Stimulated activated CD4-positive, alpha-beta T cell treated with anti-CD3 and anti-CD28 coated beads, Interleukin-12 subunit alpha, Interleukin-12 subunit beta, amount 100 ng/mL, for 4 hours (primary cell): ENCODE data around the gene AOAH.

Source experiments
- DNase-seq: peaks from one replicate; pipeline ENCODE4 v3.0.0-alpha.2; 2020

AOAH gene

DNA sequence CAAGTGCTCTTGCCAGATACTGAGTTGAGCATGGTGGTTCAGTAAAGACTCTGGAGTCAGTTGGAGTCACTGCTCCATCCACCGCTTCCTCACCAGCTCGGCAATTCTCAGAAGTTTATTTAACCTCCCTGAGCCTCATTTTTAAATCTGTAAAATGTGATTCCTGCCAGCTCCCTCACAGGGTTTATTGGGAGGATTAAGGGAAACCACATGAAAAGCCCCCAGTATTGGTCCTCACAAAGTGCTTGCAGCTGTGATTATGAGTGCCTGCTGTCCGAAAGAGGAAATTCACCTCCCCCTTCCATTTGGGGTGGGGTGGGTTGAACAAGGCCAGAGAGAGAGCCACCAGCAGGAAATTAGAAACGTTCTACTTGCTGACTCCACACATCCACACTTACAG, 99.0 kb downstream of the AOAH start:
- DNase-seq = no peak

DNA sequence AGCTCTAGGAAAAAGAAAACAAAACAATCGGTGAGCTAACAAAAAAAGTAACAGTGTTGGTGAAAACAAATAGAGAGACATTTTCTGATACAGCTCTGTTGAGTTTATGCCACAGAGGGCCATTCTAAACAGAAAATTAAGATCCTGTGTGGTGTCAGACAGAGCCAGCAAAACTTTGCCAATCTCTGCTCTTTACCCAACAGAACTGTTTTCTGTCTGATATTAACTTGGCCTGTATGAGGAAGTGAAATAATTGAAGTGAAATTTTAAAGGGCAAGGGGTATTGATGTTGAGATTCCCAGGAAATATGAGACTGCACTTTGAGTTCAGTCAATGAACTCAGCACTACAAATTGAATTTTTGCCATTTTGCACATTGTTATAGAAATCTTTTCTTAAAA, 101.0 kb downstream of the AOAH start:
- no peak for DNase-seq

DNA sequence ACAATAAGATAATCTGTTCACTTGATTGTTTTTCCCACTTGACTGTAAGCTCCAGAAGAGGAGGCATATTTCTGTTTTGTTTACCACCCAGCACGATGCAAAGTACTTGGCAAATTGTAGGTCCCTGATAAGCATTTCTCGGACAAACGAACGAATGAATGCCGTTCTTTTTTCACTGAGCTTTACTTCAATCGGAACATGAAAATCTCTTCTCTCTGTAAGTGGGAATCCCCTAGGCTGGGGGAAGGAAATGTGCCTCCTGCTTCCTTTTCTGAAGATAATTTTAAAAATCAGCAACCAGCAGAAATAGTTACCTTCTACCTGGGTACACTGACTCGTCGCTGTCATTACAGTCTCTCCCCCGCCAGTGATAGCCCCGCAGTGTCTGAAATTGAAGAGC, 102.9 kb downstream of the AOAH start:
- DNase-seq = no peak

DNA sequence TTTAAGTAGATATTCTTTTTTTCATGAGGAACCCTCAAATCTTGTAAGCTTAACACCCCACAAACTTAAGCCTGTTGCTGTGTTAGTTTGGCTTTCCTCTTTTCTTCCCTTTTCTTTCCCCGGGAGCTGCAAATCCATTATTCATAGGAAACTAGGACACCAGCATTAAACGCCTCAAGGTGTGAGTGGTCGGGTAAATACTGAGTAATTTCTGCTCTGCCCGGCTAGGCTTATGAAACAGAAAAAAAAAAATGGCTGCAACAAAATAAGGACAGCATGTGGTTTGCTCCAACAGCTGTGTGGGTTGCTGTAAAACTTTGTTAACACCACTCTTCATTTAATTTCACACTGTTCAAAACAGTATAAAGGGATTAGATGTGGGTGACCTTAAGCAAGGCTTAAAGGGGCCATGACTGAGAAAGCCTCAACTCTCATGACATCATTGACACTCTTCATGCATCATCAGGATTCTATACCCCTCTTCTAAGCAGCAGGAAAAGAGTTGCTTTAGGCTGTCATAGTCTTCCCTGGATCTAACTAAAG, 104.1 kb downstream of the AOAH start:
- DNase-seq = no peak

DNA sequence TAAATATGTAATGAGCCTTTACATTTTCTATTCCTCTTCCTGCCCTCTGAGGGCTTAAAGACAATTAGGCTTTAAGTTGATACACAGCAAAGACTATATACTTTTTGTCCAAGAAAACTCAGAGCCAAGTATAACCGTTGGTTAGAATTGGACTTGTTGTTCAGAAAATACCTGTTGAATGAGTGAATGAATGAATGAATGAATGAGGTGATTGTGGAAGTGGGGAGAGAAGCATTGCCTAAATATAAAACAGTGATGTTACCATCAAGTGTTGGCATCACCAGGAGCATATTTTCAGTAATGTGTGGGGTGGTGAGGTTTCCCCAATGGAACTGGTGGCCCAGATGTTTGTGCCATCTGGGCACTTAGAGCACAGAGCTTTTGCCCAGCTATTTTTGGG, 106.9 kb downstream of the AOAH start:
- DNase-seq = no peak

DNA sequence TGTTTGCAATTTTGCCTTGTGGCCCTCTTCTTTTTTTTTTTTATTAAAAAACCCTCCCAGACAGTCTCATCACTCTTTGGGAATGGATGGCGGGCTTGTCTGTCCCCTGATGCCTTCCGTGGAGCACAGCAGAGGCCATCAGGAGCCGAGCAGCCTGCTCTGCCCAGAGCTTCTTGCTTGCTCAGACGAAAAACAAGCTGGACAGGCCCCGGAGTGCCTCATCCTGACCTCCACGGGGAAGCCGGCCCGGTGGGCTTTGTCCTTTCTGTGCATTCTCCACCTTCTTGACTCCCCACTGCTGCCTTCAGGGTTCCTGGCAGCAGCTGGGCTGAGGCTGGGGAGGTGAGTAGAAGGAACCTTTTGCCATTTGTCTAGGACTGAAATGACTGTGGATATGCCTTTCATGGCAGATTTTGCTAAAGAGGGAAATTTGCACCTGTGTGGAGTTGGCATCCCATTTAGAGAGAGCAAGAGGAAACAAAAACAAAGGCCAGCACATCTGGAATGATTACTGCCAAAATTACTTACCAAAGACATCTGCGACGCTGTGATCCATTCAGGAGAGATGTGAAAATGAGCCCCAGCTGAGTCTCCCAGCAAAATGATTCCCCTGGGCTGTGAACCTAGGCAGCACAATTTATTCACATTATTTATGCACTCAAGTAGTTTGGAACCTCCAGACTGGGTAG, 108.3 kb downstream of the AOAH start:
- DNase-seq = no peak

DNA sequence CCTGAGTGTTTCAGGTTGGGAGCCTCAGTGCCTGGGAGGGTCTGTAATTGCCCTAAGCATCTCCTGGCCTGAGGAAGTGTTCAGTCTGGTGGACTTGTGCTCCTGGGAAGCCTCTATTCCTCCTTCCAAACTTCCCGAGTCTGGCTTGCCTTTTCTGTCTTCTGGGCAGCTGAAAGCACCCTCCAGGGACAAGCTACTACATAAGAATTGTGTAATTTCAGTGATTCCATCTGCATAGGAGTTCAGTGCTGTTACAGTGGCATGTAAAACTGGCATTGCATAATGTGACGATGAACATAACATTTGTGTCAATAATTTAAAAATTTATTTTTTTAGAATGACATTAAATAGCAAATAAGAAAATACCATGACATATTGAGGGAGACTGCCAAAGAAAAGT, 109.3 kb downstream of the AOAH start:
- no peak for DNase-seq

DNA sequence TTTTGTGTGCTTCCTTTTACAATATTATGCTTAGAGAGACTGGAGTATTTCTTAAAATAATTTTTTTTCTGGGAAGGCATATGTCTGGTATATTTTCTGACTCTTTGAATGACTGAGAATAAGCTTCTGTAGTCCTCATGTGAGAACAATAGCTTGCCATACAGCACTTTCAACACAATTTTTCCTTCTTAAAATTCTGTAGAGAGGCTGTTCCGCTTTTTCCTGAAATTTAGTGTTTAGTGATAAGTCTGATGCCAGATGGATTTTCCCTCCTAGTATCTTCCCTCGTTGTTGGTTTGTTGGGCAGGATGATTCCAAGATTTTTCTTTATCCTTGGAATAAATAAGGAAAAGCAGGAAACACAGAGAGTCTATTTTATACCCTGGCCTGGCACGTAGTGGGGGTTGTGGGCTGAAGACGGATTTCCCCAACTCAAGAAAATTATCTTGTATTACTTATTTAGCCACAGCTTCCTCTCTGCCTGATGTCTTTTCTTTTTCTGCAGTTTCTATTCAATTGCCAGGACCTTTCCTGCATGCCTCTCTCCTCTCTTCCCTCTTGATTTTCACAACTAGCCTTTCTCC, 111.2 kb downstream of the AOAH start:
- DNase-seq = no peak

DNA sequence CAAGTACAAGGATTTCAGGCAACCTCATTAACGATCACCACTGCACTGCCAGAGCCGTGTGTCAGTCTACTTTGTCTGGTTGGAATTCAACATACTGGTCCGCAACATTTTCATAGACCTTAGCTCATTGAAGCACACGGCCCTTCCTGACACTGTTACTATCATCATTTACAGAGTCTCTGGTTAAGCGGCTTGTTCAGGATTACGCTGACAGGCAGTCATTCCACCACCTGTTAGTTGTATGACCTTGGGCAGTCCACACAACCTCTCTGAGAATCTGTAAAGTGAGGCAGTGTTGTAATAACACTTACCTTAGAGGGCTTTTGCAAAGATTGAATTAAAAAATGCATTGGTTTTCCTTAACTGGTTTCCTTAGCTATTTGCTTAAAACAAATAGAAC, 112.6 kb downstream of the AOAH start:
- no peak for DNase-seq

DNA sequence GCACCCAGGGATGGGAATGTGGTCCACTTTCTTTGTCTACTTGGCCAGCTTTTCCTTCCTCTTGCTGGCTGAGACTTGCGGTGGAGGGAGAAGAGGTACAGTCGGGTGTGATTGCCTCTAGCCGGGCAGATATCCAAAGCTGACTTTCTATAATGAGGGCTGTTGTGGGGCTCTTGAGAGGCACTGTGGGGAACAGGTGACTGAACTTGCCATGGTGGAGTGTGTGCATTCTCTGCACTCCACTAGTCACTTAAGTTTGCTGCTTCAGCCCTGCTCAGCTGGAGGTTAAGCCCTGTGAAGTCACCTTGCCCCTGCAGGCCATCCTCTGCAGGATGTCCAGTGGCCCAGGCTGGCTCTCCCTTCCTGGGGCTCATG, 116.6 kb downstream of the AOAH start:
- no peak for DNase-seq

DNA sequence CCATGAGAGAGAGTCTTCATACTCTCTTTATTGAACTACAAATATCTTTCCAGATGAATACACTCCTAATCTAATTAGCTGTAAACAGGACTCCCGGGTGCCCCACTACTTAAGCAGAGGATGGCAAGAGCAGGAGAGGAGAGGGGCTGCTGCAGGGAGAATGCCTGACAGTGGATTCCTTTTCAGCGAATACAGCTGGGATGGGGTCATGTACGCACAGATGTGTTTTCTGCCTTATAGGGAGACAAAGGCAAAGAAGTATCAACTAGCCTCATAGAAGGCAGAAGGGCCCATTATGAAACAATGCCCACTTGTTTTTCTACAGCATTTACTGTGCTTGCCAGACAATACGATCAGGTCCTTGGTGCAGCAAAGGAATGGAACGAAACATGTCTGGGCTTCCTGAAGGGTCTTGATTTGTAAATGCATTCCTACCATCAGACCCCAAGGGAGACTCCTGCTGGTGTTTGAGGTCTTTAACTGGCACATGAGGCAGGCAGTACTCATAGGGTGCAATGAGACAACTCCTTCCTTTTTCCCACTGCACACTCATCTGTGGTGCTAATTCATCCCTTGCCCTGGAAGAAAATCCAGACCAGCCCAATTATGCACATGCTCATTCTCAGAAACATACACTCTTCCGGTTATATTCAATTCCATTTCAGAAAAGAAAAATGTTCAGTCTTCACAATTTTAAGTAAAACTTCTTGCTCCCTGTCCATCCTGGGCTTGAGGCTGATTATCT, 117.1 kb downstream of the AOAH start:
- no peak for DNase-seq

DNA sequence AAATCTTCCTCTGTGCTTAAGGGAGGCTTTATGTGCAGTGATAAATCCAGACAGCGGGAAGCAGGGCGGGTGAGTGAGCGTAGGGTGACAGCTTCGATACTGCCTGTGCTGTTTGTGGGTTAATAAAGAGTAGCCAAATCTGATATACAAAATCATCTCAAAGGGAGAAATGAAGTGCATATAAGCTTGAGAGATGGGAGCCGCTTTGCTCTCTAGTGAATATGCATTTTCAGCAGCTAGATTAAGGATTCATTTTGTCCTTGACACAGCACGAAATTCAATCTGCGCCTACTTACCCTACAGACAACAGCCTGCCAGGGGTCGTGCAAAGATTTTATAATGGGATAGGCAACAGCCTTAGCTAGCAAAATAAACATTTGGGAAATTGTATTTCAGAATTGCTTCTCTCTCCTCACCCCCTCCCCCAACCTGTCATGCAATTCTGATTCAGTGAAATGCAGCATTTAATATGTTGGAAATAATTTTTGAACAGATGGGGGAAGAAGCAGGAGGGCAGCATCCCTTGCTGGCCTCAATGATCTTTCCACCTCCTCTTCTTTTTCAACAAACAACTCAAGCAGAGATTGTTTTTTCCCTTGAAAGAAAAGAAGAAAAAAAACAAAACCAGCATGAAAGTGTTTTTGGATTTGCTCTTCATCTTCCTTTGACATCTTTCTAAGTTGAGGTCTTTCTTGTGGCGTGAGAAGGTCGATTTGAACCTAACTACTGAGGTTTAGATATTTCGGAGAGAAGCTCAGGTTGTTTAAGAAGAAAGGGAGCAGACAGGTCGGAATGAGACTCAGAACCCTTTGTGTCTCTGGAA, 117.9 kb downstream of the AOAH start:
- DNase-seq = no peak

DNA sequence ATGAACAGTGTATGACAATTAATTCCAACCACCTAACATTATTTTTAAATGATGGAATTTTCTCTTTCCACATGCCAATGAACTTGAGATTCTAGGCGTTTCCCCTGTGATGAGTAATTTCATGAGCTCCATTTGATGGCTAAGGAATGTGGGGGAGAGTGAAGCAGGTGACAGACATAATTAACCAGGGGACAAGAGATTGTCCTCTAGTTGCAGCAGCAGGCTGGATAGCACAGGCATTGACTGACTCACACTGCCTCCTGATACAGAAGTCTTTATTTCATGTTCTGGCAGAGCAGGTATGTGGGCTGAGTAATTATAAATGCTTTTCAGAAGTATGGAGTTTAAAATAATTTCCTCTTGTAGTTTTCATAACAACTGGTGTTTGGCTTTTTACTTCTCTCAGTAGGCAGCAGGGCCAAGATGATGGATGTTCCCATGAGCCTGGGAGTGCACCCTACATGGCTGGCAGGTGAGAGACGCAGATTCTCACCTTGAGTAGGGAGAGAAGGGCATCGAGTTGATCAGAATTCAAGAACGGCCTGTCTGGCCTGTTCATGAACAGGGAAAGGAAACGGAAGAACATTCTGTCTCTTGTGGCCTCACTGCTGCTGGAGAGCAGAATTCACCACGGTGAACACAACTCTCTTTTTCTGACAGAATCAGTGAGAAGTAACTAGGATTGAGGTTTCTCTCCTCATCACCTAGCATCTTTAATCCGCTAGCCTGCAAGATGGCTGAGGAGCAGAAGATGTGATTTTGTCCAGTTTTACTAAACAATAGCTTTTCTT, 118.8 kb downstream of the AOAH start:
- DNase-seq = no peak

DNA sequence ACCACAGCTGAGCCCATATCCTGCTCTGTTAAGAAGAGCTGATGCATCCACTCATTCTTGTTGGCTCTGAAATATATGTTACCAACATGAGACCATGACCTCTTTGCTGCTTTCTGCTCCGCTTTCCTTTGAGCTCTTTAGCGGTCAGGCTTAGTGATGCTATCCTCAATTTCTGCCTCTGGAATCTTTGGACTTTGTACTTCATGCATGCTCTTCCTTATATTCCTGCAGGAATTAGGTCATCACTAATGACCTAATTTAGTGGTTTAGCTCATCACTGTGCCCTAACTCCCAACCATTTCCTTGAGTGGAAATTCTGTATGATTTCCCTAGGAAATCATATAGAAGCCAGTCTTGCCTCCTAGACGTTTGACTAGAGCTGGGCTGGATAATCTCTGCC, 119.5 kb downstream of the AOAH start:
- no peak for DNase-seq

DNA sequence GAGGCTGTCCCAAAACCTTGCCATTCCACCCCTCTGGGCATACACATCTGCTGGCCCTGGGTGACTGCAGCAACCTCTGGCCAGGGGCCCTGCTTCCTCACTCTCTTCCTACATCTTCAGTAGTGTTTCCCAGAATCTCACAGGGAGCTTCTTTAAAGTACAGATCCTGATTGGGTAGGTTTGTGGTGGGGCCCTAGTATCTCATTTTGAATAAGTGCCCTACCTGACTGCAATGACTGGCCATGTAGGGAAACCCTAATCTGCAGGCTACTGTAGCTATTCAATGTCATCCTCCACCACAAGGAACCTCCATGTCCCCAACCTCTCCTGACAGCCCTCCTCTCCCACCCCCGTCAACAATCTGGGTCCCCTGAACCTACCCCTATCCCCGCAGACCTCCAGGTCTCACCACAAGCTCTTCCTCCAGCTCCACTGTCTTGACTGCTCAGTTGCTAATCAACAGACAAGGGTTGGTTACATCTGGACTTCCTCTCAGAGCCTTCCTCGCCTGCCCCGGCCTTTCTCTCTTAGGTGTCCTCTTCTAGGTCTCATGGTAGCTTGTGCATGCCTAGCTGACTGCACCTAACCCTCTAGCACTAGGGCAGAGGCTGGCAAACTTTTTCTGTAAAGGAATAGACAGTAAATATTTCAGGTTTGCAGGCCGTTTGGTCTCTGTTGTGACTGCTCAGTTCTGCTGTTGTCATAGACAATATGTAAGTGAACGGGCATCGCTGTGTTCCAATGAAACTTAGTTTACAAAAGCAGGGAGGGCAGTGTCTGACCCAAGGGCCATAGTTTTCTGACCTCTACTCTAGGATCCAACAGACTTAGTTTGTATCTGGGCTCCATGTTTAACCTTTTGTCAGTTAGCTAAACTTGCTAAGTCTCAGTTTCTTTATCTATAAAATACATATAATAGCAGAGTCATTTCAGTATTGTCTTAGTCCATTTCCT, 121.1 kb downstream of the AOAH start:
- DNase-seq = no peak

DNA sequence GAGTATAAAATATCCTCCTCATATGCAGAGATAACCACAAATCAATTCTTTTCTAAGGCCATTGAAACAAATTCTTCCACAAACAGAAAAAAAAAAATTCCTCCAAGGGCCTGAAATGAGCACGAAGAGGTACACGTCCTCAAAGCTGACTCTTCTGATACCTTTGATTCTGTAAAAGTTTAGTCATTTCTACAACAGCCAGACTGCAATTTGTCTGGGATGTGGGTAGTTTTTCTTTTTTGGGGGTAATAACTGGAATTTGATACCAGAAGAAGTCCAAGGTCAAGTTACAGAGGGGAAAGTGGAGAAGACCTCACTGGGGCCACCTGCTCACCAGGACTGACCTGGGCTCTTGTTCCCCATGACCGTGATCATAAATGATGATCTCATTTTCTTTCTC, 121.8 kb downstream of the AOAH start:
- no peak for DNase-seq

DNA sequence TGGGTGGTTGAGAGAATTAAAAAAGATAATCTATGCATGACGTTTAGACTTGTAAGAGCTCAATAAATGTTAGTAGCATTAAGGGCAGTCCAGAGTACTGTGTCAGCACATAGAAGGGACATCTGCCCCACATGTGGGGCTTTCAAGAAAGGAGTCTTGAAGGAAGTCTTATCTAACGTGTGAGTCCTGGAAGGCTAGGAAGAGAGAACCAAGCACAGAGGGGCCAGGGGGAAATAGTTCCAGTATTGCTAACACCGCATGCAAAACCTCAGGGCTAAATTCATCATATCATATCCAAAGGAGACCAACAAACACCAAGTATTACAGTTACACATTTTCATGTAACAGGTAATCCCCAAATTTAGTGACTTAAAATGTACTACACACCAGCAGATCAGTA, 122.7 kb downstream of the AOAH start:
- no peak for DNase-seq

DNA sequence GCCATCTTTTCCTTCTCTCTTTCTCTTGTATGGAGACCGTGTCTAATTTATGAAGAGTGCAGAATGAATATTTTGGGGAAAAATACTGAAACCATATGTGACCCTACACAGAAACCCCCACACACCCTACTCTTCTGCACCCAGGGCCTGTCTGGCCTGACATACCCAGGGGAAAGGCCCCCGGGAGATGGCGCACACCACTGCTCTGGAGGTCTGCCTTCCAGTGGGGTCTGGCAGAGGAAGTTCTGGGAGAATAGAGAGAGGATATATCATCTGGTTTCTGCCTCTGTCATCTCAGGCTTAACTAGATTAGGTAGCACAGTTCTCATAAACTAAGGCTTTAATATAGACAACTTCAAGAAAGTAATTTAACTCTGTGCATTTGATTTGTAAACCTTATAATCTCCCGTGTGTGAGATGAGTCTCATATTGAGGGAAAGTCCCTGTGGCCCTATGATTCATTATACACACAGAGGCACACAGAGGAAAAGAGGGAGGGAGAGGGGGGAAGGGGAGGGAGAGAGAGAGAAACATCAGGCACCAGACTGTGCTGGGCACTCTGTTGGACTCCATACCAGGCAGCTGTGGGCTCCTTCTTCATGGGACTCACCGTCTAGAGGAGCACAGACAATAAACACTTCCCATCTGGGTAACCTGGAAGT, 123.3 kb downstream of the AOAH start:
- no peak for DNase-seq

DNA sequence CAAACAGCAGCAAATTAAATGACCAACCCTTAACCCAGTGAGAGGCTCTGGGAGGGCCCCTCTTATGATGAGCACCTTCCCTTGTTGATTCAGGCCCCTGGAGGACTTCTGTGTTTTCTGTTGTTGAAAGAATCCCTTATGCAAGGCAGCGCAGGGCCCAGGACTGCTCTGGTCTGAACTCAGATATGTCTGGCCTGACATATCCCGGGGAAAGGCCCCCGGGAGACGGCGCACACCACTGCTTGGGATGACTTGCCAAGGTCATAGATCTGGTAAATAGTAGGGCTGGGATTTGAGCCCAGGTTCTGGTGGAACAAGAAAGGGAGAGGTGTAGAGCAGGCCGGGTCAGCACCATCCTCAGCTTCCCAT, 124.0 kb downstream of the AOAH start:
- no peak for DNase-seq

DNA sequence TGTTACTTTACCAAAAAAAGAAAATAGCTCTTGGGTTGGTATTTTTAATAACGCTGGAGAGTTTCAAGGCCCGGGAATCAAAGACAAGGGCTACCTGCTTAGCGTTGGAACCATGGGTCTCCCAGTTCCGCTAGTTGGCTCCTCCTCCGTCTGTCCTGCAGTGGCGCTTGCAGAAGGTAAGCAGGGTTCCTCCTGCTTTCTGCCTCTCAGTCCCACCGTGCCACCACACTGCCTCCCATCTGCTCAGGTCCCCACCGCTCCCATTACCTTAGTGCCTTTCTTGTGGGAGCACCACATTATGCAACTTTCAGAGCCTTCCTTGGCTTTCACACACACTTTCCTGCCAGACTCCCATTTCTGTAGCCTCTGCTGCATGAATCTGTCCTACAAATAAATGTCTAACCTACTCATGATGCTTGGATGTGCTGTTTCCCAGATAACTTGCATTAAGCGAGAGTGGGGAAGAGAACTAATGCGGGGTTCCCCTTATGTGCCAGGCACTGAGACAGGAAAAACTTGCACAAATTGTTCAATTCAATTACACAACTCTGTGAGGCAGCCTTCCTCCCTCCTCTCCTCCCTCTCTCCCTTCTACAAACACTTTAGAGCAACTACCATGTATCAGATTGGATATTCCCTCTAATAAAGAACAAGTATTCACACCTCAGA, 124.5 kb downstream of the AOAH start:
- no peak for DNase-seq
